Right cardiac atrium (tissue), 5 donors: ENCODE results near the gene ANKRD6. TPM values are rescaled to one million over a fixed set of nuclear protein-coding genes. Genes with fewer than 3 reads are reported as not detected.
A peak's percentile ranks its signal among the peaks of the same experiment; 100 is the strongest.

Experiments used
- ATAC-seq, 2 donors: fragments of 200-7000 bp; cut with Tn5 transposase; one replicate each; pipeline versions ENCODE4 v1.8.0 to v1.9.1; 2020; ENCODE audit warnings: moderate library complexity in 2 of 2, mild to moderate bottlenecking in 1 of 2
- DNase-seq, 3 donors: peaks; one replicate each; pipeline ENCODE4 v3.0.0-alpha.2; 2020
- H3K27ac ChIP-seq: one replicate; pipeline ENCODE4 v1.5.1; 2013; ENCODE audit warnings: mild to moderate bottlenecking, low read length, control low read depth, moderate library complexity
- H3K27me3 ChIP-seq: one replicate; pipeline ENCODE4 v1.6.1; 2013; ENCODE audit not compliant: control insufficient read depth, insufficient read depth
- H3K4me1 ChIP-seq: one replicate; pipeline ENCODE4 v1.6.1; 2013; ENCODE audit warnings: low read length; ENCODE audit not compliant: control insufficient read depth, insufficient read depth
- H3K4me3 ChIP-seq: one replicate; pipeline ENCODE4 v1.5.1; 2013; ENCODE audit warnings: low read length, control low read depth
- H3K9me3 ChIP-seq: one replicate; pipeline ENCODE4 v1.6.1; 2013; ENCODE audit warnings: low read length; ENCODE audit not compliant: control insufficient read depth
- WGBS: extraction: QIAGEN DNeasy Blood & Tissue Kit; methylation state at CpG from one replicate; pipeline ENCODE4 v1.1.7; 2013; 5-methylcytosine and 5-hydroxymethylcytosine counted together
- intact Hi-C, 4 donors: fragments of 100-400 bp; cut with DNase I; formaldehyde crosslinking; loops; one replicate each; pipeline versions ENCODE4 v1.11.0 to v1.14.0; 2022 to 2023
- polyA plus RNA-seq: library from polyadenylated mRNA; stranded (reverse); fragments of 200-250 nt; gene quantifications from one replicate; pipeline ENCODE4 v1.2.3, GENCODE V29; 2013
- total RNA-seq, 4 donors: library from RNA; stranded (reverse); fragmentation: NEBNext Ultra II Directional; extraction: Animal tissue kit (Norgen Biotek cat#: 25700); gene quantifications; one replicate each; pipeline ENCODE4 v1.2.1, GENCODE V29; 2021
- donor health status: healthy with polysubstance abuse.
- donor health status: DM: no; HTN: yes; CAD: no.
- donor health status: DM: no; HTN: no; CAD: no.
- donor health status: DM: no; HTN: yes; CAD: no; lungs with severe emphysema.
- donor health status: DM: yes; HTN: yes; CAD: no.

ANKRD6 gene
- total and polyA plus RNA-seq, 5 donors: 6.7 to 22.8 (median 19.8) TPM

DNA sequence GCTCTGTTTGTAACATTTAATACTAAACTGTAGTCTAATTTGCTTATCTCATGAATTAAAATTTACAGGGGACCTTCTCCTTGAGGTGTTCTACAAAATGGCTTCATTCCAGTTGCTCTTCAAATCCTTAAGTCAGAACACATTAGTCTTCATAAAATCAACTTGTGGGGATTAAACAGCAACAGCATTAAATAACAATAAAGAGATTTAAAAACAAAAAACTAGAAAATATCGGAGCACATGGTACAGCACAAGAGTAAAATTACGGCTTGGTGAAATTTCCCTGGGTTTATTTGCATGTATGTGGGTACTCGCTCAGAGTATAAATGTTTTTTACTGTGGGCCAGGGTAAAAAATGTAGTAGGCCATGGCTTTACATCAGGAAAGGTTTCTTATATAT lies 32.9 kb upstream of the ANKRD6 start:
- whole genome bisulfite sequencing: 94% methylated on average over 3 of the region's 3 CpGs

GRCh38 chr6:89400912-89401399 lies 32.0 kb upstream of the ANKRD6 start:
- DNase-seq: no peak
- intact Hi-C loops: no loop called here
- H3K9me3 ChIP-seq: no peaks in the 10 kb centered on the region
- no peaks in the 10 kb centered on the region for H3K27me3 ChIP-seq
- H3K4me1 ChIP-seq: peaks cover 14% of the 10 kb centered on the region
- WGBS: 63% methylated on average over 6 of the region's 6 CpGs
- no peak for ATAC-seq
- no peak overlapping the region for H3K27ac ChIP-seq
- no peak overlapping the region for H3K4me3 ChIP-seq

More for the DNA sequence above, 32.9 kb upstream of the ANKRD6 start:
- no peaks in the 10 kb centered on the region for H3K9me3 ChIP-seq
- H3K27me3 ChIP-seq: no peaks in the 10 kb centered on the region
- DNase-seq (no peak), ATAC-seq (no peak)
- H3K27ac ChIP-seq: no peak overlapping the region
- intact Hi-C loops: no loop called here
- peaks cover 12% of the 10 kb centered on the region for H3K4me1 ChIP-seq
- no peak overlapping the region for H3K4me3 ChIP-seq

GRCh38 chr6:89402776-89403175 lies 30.2 kb upstream of the ANKRD6 start:
- WGBS: 89% methylated on average over 6 of the region's 6 CpGs
- ATAC-seq (no peak), DNase-seq (no peak)
- intact Hi-C loops: no loop called here
- H3K4me1 ChIP-seq: peaks cover 14% of the 10 kb centered on the region
- no peak overlapping the region for H3K27ac ChIP-seq
- H3K4me3 ChIP-seq: no peak overlapping the region
- H3K9me3 ChIP-seq: no peaks in the 10 kb centered on the region
- no peaks in the 10 kb centered on the region for H3K27me3 ChIP-seq

DNA sequence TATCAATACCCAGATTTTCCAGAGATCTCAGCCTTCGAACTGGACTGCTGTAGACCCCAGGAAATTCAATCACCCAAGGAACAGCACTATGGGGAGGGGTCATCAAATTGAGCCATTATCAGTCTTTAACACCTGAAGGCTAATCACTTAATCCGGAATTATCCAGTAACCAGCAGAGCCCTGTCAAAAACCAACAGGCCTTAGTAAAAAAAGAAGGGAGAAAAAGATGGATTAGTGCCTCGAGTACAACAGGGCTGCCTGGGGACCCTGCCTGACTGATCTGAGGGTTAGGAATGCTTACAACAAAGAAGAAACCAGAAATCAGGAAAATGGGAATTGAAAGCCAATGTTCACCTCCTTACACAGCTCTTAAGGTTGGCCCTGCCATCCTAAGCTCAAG lies 28.4 kb upstream of the ANKRD6 start:
- WGBS: 66% methylated on average over 3 of the region's 3 CpGs
- intact Hi-C loops: no loop called here
- DNase-seq (no peak), ATAC-seq (no peak)
- no peaks in the 10 kb centered on the region for H3K27me3 ChIP-seq
- H3K4me1 ChIP-seq: peaks cover 12% of the 10 kb centered on the region
- no peak overlapping the region for H3K4me3 ChIP-seq
- H3K27ac ChIP-seq: no peak overlapping the region
- no peaks in the 10 kb centered on the region for H3K9me3 ChIP-seq

GRCh38 chr6:89406141-89406540 lies 26.8 kb upstream of the ANKRD6 start:
- no peaks in the 10 kb centered on the region for H3K27me3 ChIP-seq
- H3K4me1 ChIP-seq: peaks cover 5% of the 10 kb centered on the region
- H3K9me3 ChIP-seq: no peaks in the 10 kb centered on the region
- no peak for ATAC-seq
- DNase-seq: no peak
- H3K4me3 ChIP-seq: no peak overlapping the region
- WGBS: 47% methylated on average over 10 of the region's 10 CpGs
- intact Hi-C loops: no loop called here
- H3K27ac ChIP-seq: no peak overlapping the region

GRCh38 chr6:89409461-89410035 lies 23.4 kb upstream of the ANKRD6 start:
- H3K27me3 ChIP-seq: no peaks in the 10 kb centered on the region
- peak overlapping the region; percentile 36 for H3K27ac ChIP-seq
- 61% methylated on average over 7 of the region's 7 CpGs for WGBS
- H3K4me1 ChIP-seq: peaks cover 4% of the 10 kb centered on the region
- no peaks in the 10 kb centered on the region for H3K9me3 ChIP-seq
- peak in 1 of 3 donors; percentile 50 for DNase-seq
- intact Hi-C loops: no loop called here
- H3K4me3 ChIP-seq: peak overlapping the region; percentile 11
- ATAC-seq: peak in 1 of 2 donors; percentile 42

DNA sequence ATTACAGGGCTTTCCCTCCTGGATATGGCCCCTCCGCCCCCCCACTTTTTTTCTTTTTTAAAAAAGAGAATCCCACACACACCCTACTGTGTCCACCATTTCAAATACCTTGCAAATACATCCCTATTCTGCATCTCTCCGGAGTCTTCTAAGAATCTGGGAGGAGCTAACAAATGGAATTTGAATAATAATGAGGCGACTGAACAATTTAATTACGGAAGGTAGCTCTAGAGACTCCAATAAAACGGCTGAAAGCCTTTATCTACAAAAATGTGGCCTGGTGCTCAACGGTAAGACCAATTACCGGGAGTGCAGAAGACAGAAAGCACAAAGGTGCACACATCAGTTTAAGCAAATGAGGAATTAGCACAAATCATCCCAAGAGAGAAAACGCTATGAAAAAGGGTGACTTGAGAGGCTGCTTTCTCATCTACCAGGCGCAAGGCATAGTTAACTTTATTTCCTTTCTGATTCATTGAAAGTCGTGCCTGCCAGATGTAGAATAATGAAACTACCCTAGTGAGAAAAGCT lies 22.7 kb upstream of the ANKRD6 start:
- peak overlapping the region; percentile 46 for H3K27ac ChIP-seq
- ATAC-seq (no peak), DNase-seq (no peak)
- 51% methylated on average over 10 of the region's 10 CpGs for WGBS
- no peaks in the 10 kb centered on the region for H3K9me3 ChIP-seq
- intact Hi-C loops: no loop called here
- H3K27me3 ChIP-seq: no peaks in the 10 kb centered on the region
- peak overlapping the region; percentile 89 for H3K4me3 ChIP-seq
- H3K4me1 ChIP-seq: peaks cover 4% of the 10 kb centered on the region

- Histone ChIP-seq H3K4me1 (peaks cover 2% of the 10 kb centered on the region), H3K27me3 (no peaks in the 10 kb centered on the region), H3K4me3 (peak overlapping the region; percentile 89), H3K27ac (peak overlapping the region; percentile 77), H3K9me3 (no peaks in the 10 kb centered on the region)
- intact Hi-C loops: no loop called here
- 18% methylated on average over 4 of the region's 4 CpGs for WGBS
- ATAC-seq (no peak), DNase-seq (no peak)
These were observed 22.2 kb upstream of the ANKRD6 start for GRCh38 chr6:89410788-89411144.

- H3K9me3 ChIP-seq: no peaks in the 10 kb centered on the region
- ATAC-seq (peak; percentile 59 to 61), DNase-seq (peak; percentile 36 to 79 (median 72))
- peaks cover 2% of the 10 kb centered on the region for H3K4me1 ChIP-seq
- intact Hi-C loops: no loop called here
- peak overlapping the region; percentile 77 for H3K27ac ChIP-seq
- H3K27me3 ChIP-seq: no peaks in the 10 kb centered on the region
- WGBS: under 1% methylated on average over 93 of the region's 93 CpGs
- H3K4me3 ChIP-seq: peak overlapping the region; percentile 89
These were observed 21.5 kb upstream of the ANKRD6 start for GRCh38 chr6:89411145-89412070.

- DNase-seq (peak; percentile 68 to 90 (median 89)), ATAC-seq (peak; percentile 91)
- Histone ChIP-seq H3K9me3 (no peaks in the 10 kb centered on the region), H3K4me3 (peak within 1 kb of the TSS; percentile 89), H3K4me1 (peaks cover 2% of the 10 kb centered on the region), H3K27me3 (no peaks in the 10 kb centered on the region), H3K27ac (peak within 1 kb of the TSS; percentile 77)
- WGBS: under 1% methylated on average over 85 of the region's 85 CpGs
- intact Hi-C loops: no loop called here
These were observed 20.6 kb upstream of the ANKRD6 start, which contains the start of gene RRAGD for GRCh38 chr6:89412071-89413005. Gene RRAGD (minus strand): TSS chr6:89412273. CDS start chr6:89411993, 280 bp downstream.
